ENCODE measurements around the gene BTBD9.
"Not testable (repeated sequence)": the region's sequence is repeated elsewhere in the genome, so short reads cannot be mapped to it uniquely, and the experiment has no call there.

BTBD9 gene

DNA sequence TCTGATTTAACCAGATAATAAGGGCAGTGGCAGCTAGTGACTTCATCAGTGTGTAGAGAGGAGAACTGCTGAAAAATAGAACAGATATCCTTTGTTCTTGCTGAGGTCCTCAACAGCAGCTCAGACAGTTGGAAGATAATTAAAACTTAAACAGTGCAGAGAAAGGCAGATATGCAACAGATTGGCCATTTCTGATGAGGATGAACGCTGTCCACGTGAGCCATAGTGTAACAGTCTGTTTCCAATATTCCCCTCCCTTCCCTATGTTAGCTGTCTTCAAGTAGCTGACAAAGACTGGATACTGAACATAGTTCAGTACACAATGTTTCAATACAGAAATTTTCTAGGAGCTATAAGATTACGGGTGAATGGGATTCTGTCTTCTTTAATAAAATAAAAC lies 291.4 kb downstream of the BTBD9 start:
- no peak for DNase-seq (ENCODE audit: low read depth, low spot score)
- no peaks in the 10 kb centered on the region for H3K36me3 ChIP-seq (ENCODE audit: insufficient read depth, insufficient read length, low read length)
- no peak overlapping the region for H3K4me3 ChIP-seq (ENCODE audit: insufficient read length, low read depth)
- H3K27me3 ChIP-seq (ENCODE audit: insufficient read depth, insufficient read length): no peaks in the 10 kb centered on the region
- TF ChIP-seq SUZ12 (IDR thresholded peaks at IDR 0.05; ENCODE audit: extremely low read depth, insufficient read depth, insufficient read length) (no peak), ZNF274 (IDR thresholded peaks at IDR 0.05; ENCODE audit: low read depth, low read length) (no peak), YY1 (IDR thresholded peaks at IDR 0.05; ENCODE audit: insufficient read depth, insufficient read length) (no peak)
- H3K9me3 ChIP-seq (ENCODE audit: insufficient read depth, low read length): no peaks in the 10 kb centered on the region
- H3K4me1 ChIP-seq (ENCODE audit: insufficient read depth, insufficient read length): no peaks in the 10 kb centered on the region
- no peak overlapping the region for H3K9ac ChIP-seq (ENCODE audit: insufficient read length, low read depth)

DNA sequence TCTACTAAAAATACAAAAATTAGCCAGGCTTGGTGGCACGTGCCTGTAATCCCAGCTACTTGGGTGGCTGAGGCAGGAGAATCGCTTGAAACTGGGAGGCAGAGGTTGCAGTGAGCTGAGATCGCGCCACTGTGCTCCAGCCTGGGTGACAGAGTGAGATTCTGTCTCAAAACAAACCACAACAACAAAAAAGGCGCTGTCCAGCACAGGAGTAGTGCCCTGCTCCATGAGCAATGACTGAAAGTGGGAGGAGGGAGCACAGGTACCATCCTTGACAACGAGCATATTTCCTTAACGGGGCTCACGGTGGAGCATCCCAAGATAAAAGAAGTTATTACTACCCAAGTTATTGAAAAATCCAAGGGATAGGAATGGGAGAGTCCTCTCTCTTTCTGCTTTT lies 291.9 kb downstream of the BTBD9 start:
- not testable (repeated sequence) for DNase-seq (ENCODE audit: low read depth, low spot score); H3K27me3 ChIP-seq (ENCODE audit: insufficient read depth, insufficient read length); H3K9me3 ChIP-seq (ENCODE audit: insufficient read depth, low read length)

DNA sequence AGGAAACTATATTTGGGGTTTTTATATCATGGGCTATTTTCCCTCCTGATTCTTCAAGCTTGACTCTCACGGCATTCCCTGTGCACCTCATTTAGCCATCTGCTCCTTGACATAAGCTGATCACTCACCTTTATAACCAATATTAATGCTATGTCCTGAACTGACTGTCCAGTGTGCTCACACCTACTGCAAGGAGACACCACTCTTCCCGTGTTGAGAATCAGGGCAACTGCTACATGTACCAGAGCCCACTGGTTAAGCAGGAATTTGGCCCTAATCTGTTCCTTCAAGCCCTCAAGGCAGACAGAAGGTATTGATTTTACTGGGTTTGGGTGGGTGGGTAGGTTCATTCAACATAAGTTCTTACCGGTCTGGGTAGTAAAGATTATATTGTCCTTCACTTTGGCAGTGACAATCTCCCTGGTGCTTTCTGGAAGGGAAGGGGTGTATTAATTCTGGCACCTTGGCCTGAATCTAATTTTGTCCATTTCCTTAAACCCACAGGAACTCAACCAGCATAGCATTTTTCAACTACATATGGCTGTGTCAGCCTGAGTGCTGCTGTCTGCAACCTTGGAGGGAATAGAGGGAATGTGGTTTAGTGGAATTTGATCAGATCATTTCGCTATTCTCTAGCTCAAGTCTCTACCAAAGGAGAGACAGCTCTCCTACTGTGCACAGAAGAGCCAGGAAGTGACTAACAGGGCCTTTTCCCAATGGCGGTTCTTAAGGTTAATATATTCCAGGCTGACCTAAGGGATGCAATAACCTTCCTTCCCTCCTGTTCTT lies 293.2 kb downstream of the BTBD9 start:
- Histone ChIP-seq H3K4me3 (ENCODE audit: insufficient read length, low read depth) (no peak overlapping the region), H3K36me3 (ENCODE audit: insufficient read depth, insufficient read length, low read length) (no peaks in the 10 kb centered on the region), H3K27me3 (ENCODE audit: insufficient read depth, insufficient read length) (no peaks in the 10 kb centered on the region), H3K4me1 (ENCODE audit: insufficient read depth, insufficient read length) (no peaks in the 10 kb centered on the region), H3K9ac (ENCODE audit: insufficient read length, low read depth) (no peak overlapping the region), H3K9me3 (ENCODE audit: insufficient read depth, low read length) (no peaks in the 10 kb centered on the region)
- peak; percentile 30 for DNase-seq (ENCODE audit: low read depth, low spot score)
- TF ChIP-seq YY1 (IDR thresholded peaks at IDR 0.05; ENCODE audit: insufficient read depth, insufficient read length) (no peak), ZNF274 (IDR thresholded peaks at IDR 0.05; ENCODE audit: low read depth, low read length) (no peak), SUZ12 (IDR thresholded peaks at IDR 0.05; ENCODE audit: extremely low read depth, insufficient read depth, insufficient read length) (no peak)

More for the DNA sequence above, 291.9 kb downstream of the BTBD9 start:
- H3K36me3 ChIP-seq (ENCODE audit: insufficient read depth, insufficient read length, low read length); H3K9ac ChIP-seq (ENCODE audit: insufficient read length, low read depth); H3K4me3 ChIP-seq (ENCODE audit: insufficient read length, low read depth); H3K4me1 ChIP-seq (ENCODE audit: insufficient read depth, insufficient read length): not testable (repeated sequence)

DNA sequence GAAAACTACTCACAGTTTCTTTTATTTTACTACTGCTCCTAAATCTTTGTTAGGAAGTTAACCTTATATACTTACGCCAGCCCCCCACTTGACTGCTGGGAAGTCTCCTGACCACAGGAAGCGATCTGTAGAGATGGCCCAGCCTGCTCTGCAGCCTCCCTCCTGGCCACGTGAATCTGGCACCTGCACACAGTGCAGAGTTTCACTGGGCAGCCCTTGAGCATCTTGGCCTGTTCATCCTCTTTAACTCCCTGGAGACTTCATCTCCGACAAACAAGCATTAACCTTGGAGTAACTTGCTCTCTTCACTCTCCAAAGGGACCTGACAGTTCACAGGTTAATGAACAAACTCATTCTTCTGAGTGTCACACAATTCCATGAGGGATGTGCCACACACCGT lies 294.1 kb downstream of the BTBD9 start:
- Histone ChIP-seq H3K4me1 (ENCODE audit: insufficient read depth, insufficient read length) (no peaks in the 10 kb centered on the region), H3K27me3 (ENCODE audit: insufficient read depth, insufficient read length) (no peaks in the 10 kb centered on the region), H3K9ac (ENCODE audit: insufficient read length, low read depth) (no peak overlapping the region), H3K36me3 (ENCODE audit: insufficient read depth, insufficient read length, low read length) (no peaks in the 10 kb centered on the region), H3K9me3 (ENCODE audit: insufficient read depth, low read length) (no peaks in the 10 kb centered on the region), H3K4me3 (ENCODE audit: insufficient read length, low read depth) (no peak overlapping the region)
- TF ChIP-seq SUZ12 (IDR thresholded peaks at IDR 0.05; ENCODE audit: extremely low read depth, insufficient read depth, insufficient read length) (no peak), ZNF274 (IDR thresholded peaks at IDR 0.05; ENCODE audit: low read depth, low read length) (no peak), YY1 (IDR thresholded peaks at IDR 0.05; ENCODE audit: insufficient read depth, insufficient read length) (no peak)
- no peak for DNase-seq (ENCODE audit: low read depth, low spot score)

DNA sequence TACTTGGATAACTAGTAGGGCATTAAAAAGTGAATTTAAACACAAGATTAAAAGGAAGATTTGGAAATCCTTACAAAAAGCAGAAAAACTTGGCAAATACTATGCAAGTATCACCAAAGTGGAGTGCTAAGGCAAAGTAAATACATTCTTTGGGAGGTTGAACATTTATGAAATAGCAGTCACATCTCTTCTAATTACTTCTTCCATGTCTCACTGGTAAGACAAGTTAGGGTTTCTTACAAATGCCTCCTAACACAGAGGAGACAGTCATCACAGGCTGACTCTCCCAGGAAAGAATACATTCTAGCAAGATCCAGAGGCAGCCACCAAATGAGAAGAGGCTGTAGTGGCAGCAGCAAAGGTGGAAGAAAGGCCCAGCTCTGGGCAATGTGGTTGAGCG lies 298.2 kb downstream of the BTBD9 start:
- Histone ChIP-seq H3K4me1 (ENCODE audit: insufficient read depth, insufficient read length) (no peaks in the 10 kb centered on the region), H3K9me3 (ENCODE audit: insufficient read depth, low read length) (no peaks in the 10 kb centered on the region), H3K36me3 (ENCODE audit: insufficient read depth, insufficient read length, low read length) (no peaks in the 10 kb centered on the region), H3K4me3 (ENCODE audit: insufficient read length, low read depth) (no peak overlapping the region), H3K9ac (ENCODE audit: insufficient read length, low read depth) (no peak overlapping the region), H3K27me3 (ENCODE audit: insufficient read depth, insufficient read length) (no peaks in the 10 kb centered on the region)
- no peak for DNase-seq (ENCODE audit: low read depth, low spot score)
- no peak for TF ChIP-seq SUZ12 (IDR thresholded peaks at IDR 0.05; ENCODE audit: extremely low read depth, insufficient read depth, insufficient read length)
- TF ChIP-seq YY1 (IDR thresholded peaks at IDR 0.05; ENCODE audit: insufficient read depth, insufficient read length): no peak
- TF ChIP-seq ZNF274 (IDR thresholded peaks at IDR 0.05; ENCODE audit: low read depth, low read length): no peak

DNA sequence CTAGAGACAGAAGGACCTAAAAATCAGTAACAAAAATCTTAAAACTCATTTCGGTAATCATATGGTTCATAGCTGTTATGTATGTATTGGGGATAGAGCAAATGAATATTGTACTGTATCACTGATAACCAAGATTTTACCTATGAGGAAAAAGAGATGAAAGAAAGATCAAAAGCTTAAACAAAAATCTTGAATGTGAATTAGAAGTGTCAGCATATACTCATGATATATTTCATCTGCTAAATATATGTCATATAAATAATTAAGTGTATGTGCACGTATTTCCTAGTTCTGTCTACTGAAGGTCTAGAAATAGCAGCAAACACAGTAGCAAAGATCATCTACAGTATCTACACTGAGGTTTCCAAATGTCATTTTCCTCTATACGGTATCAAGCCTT lies 299.8 kb downstream of the BTBD9 start:
- Histone ChIP-seq H3K4me3 (ENCODE audit: insufficient read length, low read depth) (no peak overlapping the region), H3K9ac (ENCODE audit: insufficient read length, low read depth) (no peak overlapping the region), H3K36me3 (ENCODE audit: insufficient read depth, insufficient read length, low read length) (no peaks in the 10 kb centered on the region), H3K27me3 (ENCODE audit: insufficient read depth, insufficient read length) (no peaks in the 10 kb centered on the region), H3K4me1 (ENCODE audit: insufficient read depth, insufficient read length) (no peaks in the 10 kb centered on the region), H3K9me3 (ENCODE audit: insufficient read depth, low read length) (no peaks in the 10 kb centered on the region)
- TF ChIP-seq YY1 (IDR thresholded peaks at IDR 0.05; ENCODE audit: insufficient read depth, insufficient read length): no peak
- no peak for TF ChIP-seq SUZ12 (IDR thresholded peaks at IDR 0.05; ENCODE audit: extremely low read depth, insufficient read depth, insufficient read length)
- TF ChIP-seq ZNF274 (IDR thresholded peaks at IDR 0.05; ENCODE audit: low read depth, low read length): no peak
- DNase-seq (ENCODE audit: low read depth, low spot score): no peak

DNA sequence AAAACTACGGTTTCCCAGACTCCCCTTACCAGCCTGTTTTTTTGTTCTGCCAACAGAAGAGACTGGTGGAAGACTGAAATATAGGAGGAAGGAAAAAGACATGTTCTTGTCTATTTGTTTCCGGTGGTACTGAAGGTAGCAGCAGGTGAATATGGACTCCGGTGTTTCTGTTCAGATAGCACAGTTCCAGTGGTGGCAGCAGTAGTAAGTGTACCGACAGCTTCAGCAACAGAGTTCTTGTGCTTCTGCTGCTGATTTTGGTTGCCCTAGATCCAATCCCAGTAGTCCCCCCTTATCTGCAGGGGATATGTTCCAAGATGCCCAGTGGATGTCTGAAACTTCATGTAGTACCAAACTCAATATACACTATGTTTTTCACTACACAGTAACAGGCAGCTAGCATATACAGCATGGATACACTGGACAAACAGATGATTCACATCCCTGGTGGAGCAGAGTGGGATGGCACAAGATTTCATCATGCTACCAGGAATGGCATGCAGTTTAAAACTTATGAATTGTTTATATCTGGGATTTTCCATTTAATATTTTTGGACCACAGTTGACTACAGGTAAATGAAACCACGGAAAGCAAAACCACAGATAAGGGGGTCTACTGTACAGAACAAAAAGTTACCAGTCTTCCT lies 301.8 kb downstream of the BTBD9 start:
- Histone ChIP-seq H3K9ac (ENCODE audit: insufficient read length, low read depth) (no peak overlapping the region), H3K4me3 (ENCODE audit: insufficient read length, low read depth) (no peak overlapping the region), H3K4me1 (ENCODE audit: insufficient read depth, insufficient read length) (no peaks in the 10 kb centered on the region), H3K36me3 (ENCODE audit: insufficient read depth, insufficient read length, low read length) (no peaks in the 10 kb centered on the region), H3K27me3 (ENCODE audit: insufficient read depth, insufficient read length) (no peaks in the 10 kb centered on the region), H3K9me3 (ENCODE audit: insufficient read depth, low read length) (0 out of 2 replicates have a peak, but pooled peaks cover 11% of the 10 kb centered on the region)
- DNase-seq (ENCODE audit: low read depth, low spot score): no peak
- TF ChIP-seq ZNF274 (IDR thresholded peaks at IDR 0.05; ENCODE audit: low read depth, low read length): no peak
- no peak for TF ChIP-seq SUZ12 (IDR thresholded peaks at IDR 0.05; ENCODE audit: extremely low read depth, insufficient read depth, insufficient read length)
- TF ChIP-seq YY1 (IDR thresholded peaks at IDR 0.05; ENCODE audit: insufficient read depth, insufficient read length): no peak

Data from NT2/D1 (cell line).